Mesenchymal stem cell (in vitro differentiated cells and primary cell): ENCODE measurements around the gene C1QTNF2.
"Not testable (repeated sequence)": the region's sequence is repeated elsewhere in the genome, so short reads cannot be mapped to it uniquely, and the experiment has no call there.

Experiments
- DNase-seq: peaks from one replicate; pipeline ENCODE4 v3.0.0-alpha.2; 2013
- H2AFZ ChIP-seq: one replicate; pipeline ENCODE4 v1.6.1; 2013; ENCODE audit warnings: low read depth, mild to moderate bottlenecking, control low read depth, inconsistent platforms, low read length, moderate library complexity
- H2AK5ac ChIP-seq: 2 replicates; pipeline ENCODE4 v1.6.1; 2013; ENCODE audit warnings: low read length, moderate library complexity, mild to moderate bottlenecking, inconsistent platforms; ENCODE audit not compliant: severe bottlenecking
- H2BK120ac ChIP-seq: one replicate; pipeline ENCODE4 v1.6.1; 2013; ENCODE audit warnings: low read depth, mild to moderate bottlenecking, inconsistent platforms, low read length, moderate library complexity
- H2BK12ac ChIP-seq, 2 experiments: one replicate each; pipeline ENCODE4 v1.6.1; 2013; ENCODE audit warnings: inconsistent platforms in 2 of 2, low read length in 2 of 2, mild to moderate bottlenecking in 2 of 2, moderate library complexity in 2 of 2, control low read depth in 1 of 2
- H2BK15ac ChIP-seq: one replicate; pipeline ENCODE4 v1.6.1; 2013; ENCODE audit warnings: mild to moderate bottlenecking, low read depth, inconsistent platforms; ENCODE audit not compliant: poor library complexity, severe bottlenecking
- H2BK5ac ChIP-seq: 2 replicates; pipeline ENCODE4 v1.6.1; 2013; ENCODE audit warnings: low read depth, mild to moderate bottlenecking, low read length, control low read depth, inconsistent platforms; ENCODE audit not compliant: poor library complexity, severe bottlenecking
- H3K14ac ChIP-seq, 2 experiments: one replicate each; pipeline ENCODE4 v1.6.1; 2013; ENCODE audit warnings: inconsistent platforms in 2 of 2, low read length in 2 of 2, control low read depth in 1 of 2, mild to moderate bottlenecking in 1 of 2, moderate library complexity in 1 of 2
- H3K18ac ChIP-seq, 2 experiments: one replicate each; pipeline ENCODE4 v1.6.1; 2013; ENCODE audit warnings: inconsistent platforms in 2 of 2, low read length in 2 of 2, control low read depth in 1 of 2, low read depth in 1 of 2, mild to moderate bottlenecking in 1 of 2
- H3K23ac ChIP-seq, 2 experiments: one replicate each; pipeline ENCODE4 v1.6.1; 2013; ENCODE audit warnings: inconsistent platforms in 2 of 2, low read length in 2 of 2, mild to moderate bottlenecking in 2 of 2, moderate library complexity in 2 of 2, control low read depth in 1 of 2
- H3K27ac ChIP-seq: 2 replicates; pipeline ENCODE4 v1.5.1; 2013; ENCODE audit warnings: mild to moderate bottlenecking, moderate library complexity, low read length, control low read depth, inconsistent platforms; ENCODE audit not compliant: poor library complexity, severe bottlenecking
- H3K27me3 ChIP-seq, 2 experiments: 2 replicates each; pipeline versions ENCODE4 v1.6.1 to v1.7.0; 2013; ENCODE audit warnings: low read length in 2 of 2, mild to moderate bottlenecking in 2 of 2, moderate library complexity in 2 of 2, control low read depth in 1 of 2, inconsistent platforms in 1 of 2; ENCODE audit not compliant: control insufficient read depth in 1 of 2, insufficient read depth in 1 of 2
- H3K36me3 ChIP-seq, 2 experiments: 2 replicates each; pipeline versions ENCODE4 v1.6.1 to v1.7.0; 2013; ENCODE audit warnings: low read length in 2 of 2, control low read depth in 1 of 2, inconsistent platforms in 1 of 2, low read depth in 1 of 2, mild to moderate bottlenecking in 1 of 2; ENCODE audit not compliant: insufficient read depth in 2 of 2, control insufficient read depth in 1 of 2
- H3K4ac ChIP-seq, 2 experiments: one replicate each; pipeline ENCODE4 v1.6.1; 2013; ENCODE audit warnings: inconsistent platforms in 2 of 2, low read length in 2 of 2, mild to moderate bottlenecking in 2 of 2, moderate library complexity in 2 of 2, control low read depth in 1 of 2, low read depth in 1 of 2
- H3K4me1 ChIP-seq: 2 replicates; pipeline ENCODE4 v1.6.1; 2013; ENCODE audit warnings: low read depth, low read length, control low read depth; ENCODE audit not compliant: control insufficient read depth, insufficient read depth
- H3K4me2 ChIP-seq: 2 replicates; pipeline ENCODE4 v1.6.1; 2013; ENCODE audit warnings: low read length, mild to moderate bottlenecking, inconsistent platforms; ENCODE audit not compliant: poor library complexity, severe bottlenecking
- H3K4me3 ChIP-seq, 2 experiments: 2 replicates each; pipeline versions ENCODE4 v1.5.1 to v1.7.0; 2013; ENCODE audit warnings: low read length in 2 of 2, mild to moderate bottlenecking in 2 of 2, control low read depth in 1 of 2, low read depth in 1 of 2; ENCODE audit not compliant: insufficient read depth in 1 of 2
- H3K79me1 ChIP-seq: replicated peaks from 2 replicates; pipeline ENCODE4 v1.6.1; 2013; ENCODE audit warnings: mild to moderate bottlenecking, control low read depth, low read length, inconsistent platforms; ENCODE audit not compliant: poor library complexity, severe bottlenecking
- H3K9ac ChIP-seq: 2 replicates; pipeline ENCODE4 v1.7.0; 2013; ENCODE audit warnings: mild to moderate bottlenecking, low read length, moderate library complexity
- H3K9me3 ChIP-seq: 2 replicates; pipeline ENCODE4 v1.7.0; 2013; ENCODE audit warnings: mild to moderate bottlenecking, low read length; ENCODE audit not compliant: control insufficient read depth
- H4K8ac ChIP-seq: one replicate; pipeline ENCODE4 v1.6.1; 2013; ENCODE audit warnings: inconsistent platforms, mild to moderate bottlenecking, low read length, moderate library complexity
- H4K91ac ChIP-seq: one replicate; pipeline ENCODE4 v1.6.1; 2013; ENCODE audit warnings: mild to moderate bottlenecking, low read length, inconsistent platforms
- WGBS: methylation state at CpG from one replicate; pipeline ENCODE4 v1.1.7; 2013; ENCODE audit warnings: mixed read lengths; 5-methylcytosine and 5-hydroxymethylcytosine counted together

Gene C1QTNF2

GRCh38 chr5:160341309-160341870, 29.0 kb downstream of the C1QTNF2 start:
- 93% methylated on average over 4 of the region's 6 CpGs for WGBS
- Histone ChIP-seq H3K36me3 (no peaks in the 10 kb centered on the region), H2BK120ac (no peak overlapping the region), H3K79me1 (no peaks in the 10 kb centered on the region), H3K18ac (no peak overlapping the region), H3K9me3 (no peaks in the 10 kb centered on the region), H3K9ac (no peak overlapping the region), H4K8ac (no peak overlapping the region), H2AFZ (no peak overlapping the region), H3K27me3 (peaks cover 0 to 8% of the 10 kb centered on the region in 2 experiments), H3K27ac (no peak overlapping the region), H3K4me1 (peaks cover 6% of the 10 kb centered on the region), H3K14ac (no peak overlapping the region), H2BK5ac (no peak overlapping the region), H4K91ac (no peak overlapping the region), H3K4me3 (no peak overlapping the region), H3K4me2 (no peak overlapping the region), H2BK12ac (no peak overlapping the region), H2BK15ac (no peak overlapping the region), H2AK5ac (no peak overlapping the region), H3K23ac (no peak overlapping the region), H3K4ac (no peak overlapping the region)
- no peak for DNase-seq

GRCh38 chr5:160340513-160340912, 29.9 kb downstream of the C1QTNF2 start:
- H3K9me3 ChIP-seq, H2BK5ac ChIP-seq, H4K91ac ChIP-seq, H2BK12ac ChIP-seq, H2AFZ ChIP-seq, H3K4ac ChIP-seq, H3K18ac ChIP-seq, H3K4me1 ChIP-seq, H2BK15ac ChIP-seq, H4K8ac ChIP-seq, H3K23ac ChIP-seq, H3K79me1 ChIP-seq, H2BK120ac ChIP-seq, DNase-seq, H2AK5ac ChIP-seq, H3K14ac ChIP-seq, H3K4me2 ChIP-seq, H3K4me3 ChIP-seq, H3K36me3 ChIP-seq, H3K27ac ChIP-seq, H3K9ac ChIP-seq: not testable (repeated sequence)
- peaks cover 0 to 16% of the 10 kb centered on the region in 2 experiments for H3K27me3 ChIP-seq

- Histone ChIP-seq H3K27me3 (peaks cover 0 to 18% of the 10 kb centered on the region in 2 experiments), H3K4me2 (no peak overlapping the region), H3K23ac (no peak overlapping the region), H2AFZ (no peak overlapping the region), H4K91ac (no peak overlapping the region), H2AK5ac (no peak overlapping the region), H3K4me3 (no peak overlapping the region), H4K8ac (no peak overlapping the region), H3K9ac (no peak overlapping the region), H3K36me3 (no peaks in the 10 kb centered on the region), H3K27ac (no peak overlapping the region), H2BK15ac (no peak overlapping the region), H3K18ac (no peak overlapping the region), H3K4me1 (peaks cover 3% of the 10 kb centered on the region), H3K4ac (no peak overlapping the region), H2BK120ac (no peak overlapping the region), H3K9me3 (no peaks in the 10 kb centered on the region), H2BK12ac (no peak overlapping the region), H2BK5ac (no peak overlapping the region), H3K14ac (no peak overlapping the region), H3K79me1 (no peaks in the 10 kb centered on the region)
- 88% methylated on average over 8 of the region's 10 CpGs for WGBS
- DNase-seq, result no peak
These were observed 30.9 kb downstream of the C1QTNF2 start for GRCh38 chr5:160339406-160340130.

GRCh38 chr5:160334716-160335115, 35.7 kb downstream of the C1QTNF2 start:
- H3K23ac ChIP-seq, H2AK5ac ChIP-seq, H3K27ac ChIP-seq, H4K91ac ChIP-seq, H2AFZ ChIP-seq, H2BK12ac ChIP-seq, H2BK15ac ChIP-seq, H4K8ac ChIP-seq, H3K4me1 ChIP-seq, H3K4ac ChIP-seq, DNase-seq, H3K4me3 ChIP-seq, H3K36me3 ChIP-seq, H3K79me1 ChIP-seq, H3K4me2 ChIP-seq, H3K9me3 ChIP-seq, H3K14ac ChIP-seq, H2BK120ac ChIP-seq, H3K9ac ChIP-seq, H2BK5ac ChIP-seq, H3K18ac ChIP-seq: not testable (repeated sequence)
- H3K27me3 ChIP-seq, result peaks cover 0 to 23% of the 10 kb centered on the region in 2 experiments
- WGBS, result 100% methylated on average over 1 of the region's 3 CpGs
